ENCODE results near the gene CDADC1. TPM values are rescaled to one million over a fixed set of nuclear protein-coding genes. Genes with fewer than 3 reads are reported as not detected.

Gene CDADC1
- total RNA-seq, 1 donor from 2014 or later, result 3.3 TPM

- DNase-seq (ENCODE audit: low read depth), result no peak
- TF ChIP-seq, protein P1, sequence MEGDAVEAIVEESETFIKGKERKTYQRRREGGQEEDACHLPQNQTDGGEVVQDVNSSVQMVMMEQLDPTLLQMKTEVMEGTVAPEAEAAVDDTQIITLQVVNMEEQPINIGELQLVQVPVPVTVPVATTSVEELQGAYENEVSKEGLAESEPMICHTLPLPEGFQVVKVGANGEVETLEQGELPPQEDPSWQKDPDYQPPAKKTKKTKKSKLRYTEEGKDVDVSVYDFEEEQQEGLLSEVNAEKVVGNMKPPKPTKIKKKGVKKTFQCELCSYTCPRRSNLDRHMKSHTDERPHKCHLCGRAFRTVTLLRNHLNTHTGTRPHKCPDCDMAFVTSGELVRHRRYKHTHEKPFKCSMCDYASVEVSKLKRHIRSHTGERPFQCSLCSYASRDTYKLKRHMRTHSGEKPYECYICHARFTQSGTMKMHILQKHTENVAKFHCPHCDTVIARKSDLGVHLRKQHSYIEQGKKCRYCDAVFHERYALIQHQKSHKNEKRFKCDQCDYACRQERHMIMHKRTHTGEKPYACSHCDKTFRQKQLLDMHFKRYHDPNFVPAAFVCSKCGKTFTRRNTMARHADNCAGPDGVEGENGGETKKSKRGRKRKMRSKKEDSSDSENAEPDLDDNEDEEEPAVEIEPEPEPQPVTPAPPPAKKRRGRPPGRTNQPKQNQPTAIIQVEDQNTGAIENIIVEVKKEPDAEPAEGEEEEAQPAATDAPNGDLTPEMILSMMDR (conservative IDR thresholded peaks at IDR 0.05; ENCODE audit: low read depth, low read length), result no peak
- peak within 1 kb of the TSS; percentile 34 for H3K4me3 ChIP-seq (ENCODE audit: low read depth, low read length)
Measured at GRCh38 chr13:49220036-49220855, 27.5 kb upstream of the CDADC1 start, which contains the start of gene MLNR. Gene MLNR (plus strand): TSS chr13:49220338. CDS start chr13:49220338, 0 bp downstream.

- no peak overlapping the region for H3K4me3 ChIP-seq (ENCODE audit: low read depth, low read length)
- TF ChIP-seq, protein P1 (conservative IDR thresholded peaks at IDR 0.05; ENCODE audit: low read depth, low read length), result no peak
- no peak for DNase-seq (ENCODE audit: low read depth)
Measured at GRCh38 chr13:49220856-49221589, 26.7 kb upstream of the CDADC1 start.

GRCh38 chr13:49221590-49221965, 26.1 kb upstream of the CDADC1 start:
- H3K4me3 ChIP-seq (ENCODE audit: low read depth, low read length), result no peak overlapping the region
- no peak for DNase-seq (ENCODE audit: low read depth)
- TF ChIP-seq, protein P1 (conservative IDR thresholded peaks at IDR 0.05; ENCODE audit: low read depth, low read length), result no peak

DNA sequence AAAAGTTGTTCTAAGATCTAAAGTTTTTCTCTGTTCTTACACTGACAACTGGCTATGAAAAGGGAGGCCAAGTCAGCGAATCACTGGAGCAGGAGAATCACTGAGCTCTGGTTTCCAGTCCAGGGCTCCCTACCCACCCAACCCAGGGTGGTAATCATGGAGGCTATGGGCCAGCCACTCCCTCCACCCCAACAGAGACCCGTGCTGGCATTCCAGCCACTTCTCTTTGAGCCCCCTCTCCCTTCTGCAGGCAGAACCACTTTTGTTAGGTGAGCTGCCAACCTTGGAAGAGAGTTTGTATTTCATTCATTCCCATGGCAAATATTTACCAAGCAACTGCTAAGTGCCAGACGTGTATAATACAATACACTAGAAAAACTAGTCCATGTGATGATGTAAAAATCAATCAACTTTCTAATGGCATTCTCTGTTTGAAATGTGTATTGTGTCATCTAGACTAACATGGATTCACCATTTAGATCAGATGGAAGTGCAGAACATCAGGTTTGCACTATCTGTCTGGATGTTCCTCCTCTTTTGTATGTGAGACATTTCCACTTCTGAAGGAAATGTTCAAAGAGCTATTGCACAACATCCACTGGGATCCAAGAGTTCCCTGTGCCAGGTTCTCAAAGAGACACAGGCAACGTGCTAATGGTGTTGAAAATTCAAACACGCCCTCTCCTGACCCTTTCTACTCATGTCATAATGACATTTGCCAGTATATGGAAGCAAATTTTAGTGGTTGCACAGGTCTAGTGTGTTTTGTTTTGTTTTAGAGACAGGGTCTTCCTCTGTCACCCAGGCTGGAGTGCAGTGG, 22.3 kb upstream of the CDADC1 start:
- no peak for DNase-seq (ENCODE audit: low read depth)
- H3K4me3 ChIP-seq (ENCODE audit: low read depth, low read length), result no peak overlapping the region
- TF ChIP-seq, protein P1 (conservative IDR thresholded peaks at IDR 0.05; ENCODE audit: low read depth, low read length), result no peak

- TF ChIP-seq, protein P1 (conservative IDR thresholded peaks at IDR 0.05; ENCODE audit: low read depth, low read length), result no peak
- no peak for DNase-seq (ENCODE audit: low read depth)
Measured at GRCh38 chr13:49226613-49227012, 21.1 kb upstream of the CDADC1 start.

DNA sequence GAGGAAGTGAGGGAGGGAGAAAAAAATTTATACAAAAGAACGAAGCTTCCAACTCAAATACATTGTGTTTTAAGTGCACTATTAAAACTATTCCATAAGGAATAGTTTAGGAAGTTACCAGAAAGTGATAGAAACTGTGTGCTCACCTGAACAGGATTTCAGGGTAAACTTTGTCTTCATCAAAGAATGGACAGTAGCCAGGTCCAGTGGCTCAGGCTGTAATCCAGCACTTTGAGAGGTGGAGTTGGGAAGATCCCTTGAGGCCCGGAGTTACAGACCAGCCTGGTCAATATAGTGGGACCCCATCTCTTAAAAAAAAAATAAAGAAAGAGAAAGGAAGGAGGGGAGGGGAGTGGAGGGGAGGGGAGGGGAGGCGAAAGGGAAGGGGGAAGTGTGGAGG, 13.0 kb upstream of the CDADC1 start:
- H3K4me3 ChIP-seq (ENCODE audit: low read depth, low read length), result no peak overlapping the region
- DNase-seq (ENCODE audit: low read depth), result no peak
- TF ChIP-seq, protein P1 (conservative IDR thresholded peaks at IDR 0.05; ENCODE audit: low read depth, low read length), result no peak

More at GRCh38 chr13:49226613-49227012, 21.1 kb upstream of the CDADC1 start:
- H3K4me3 ChIP-seq (ENCODE audit: low read depth, low read length), result no peak overlapping the region
